Fibroblast of mammary gland (primary cell): ENCODE measurements around the gene REPS2.
A peak's percentile ranks its signal among the peaks of the same experiment; 100 is the strongest.

Experiments used
- DNase-seq: peaks from one replicate; pipeline ENCODE4 v3.0.0-alpha.2; 2010; ENCODE audit warnings: low read depth
- H3K4me3 ChIP-seq: 2 replicates; pipeline ENCODE4 v1.5.1; 2011; ENCODE audit warnings: low read depth, mild to moderate bottlenecking, low read length, moderate library complexity; ENCODE audit not compliant: control insufficient read depth
- CTCF ChIP-seq: conservative IDR thresholded peaks from 2 replicates; pipeline ENCODE4 v1.5.1; 2011; ENCODE audit warnings: low read depth, low read length, inconsistent platforms; ENCODE audit not compliant: control insufficient read depth, insufficient read depth

REPS2 gene

GRCh38 chrX:16917120-16917519, 29.3 kb upstream of the REPS2 start:
- no peak for TF ChIP-seq CTCF
- no peak for DNase-seq
- H3K4me3 ChIP-seq, result no peak overlapping the region

GRCh38 chrX:16918979-16919378, 27.5 kb upstream of the REPS2 start:
- no peak for TF ChIP-seq CTCF
- no peak overlapping the region for H3K4me3 ChIP-seq
- DNase-seq, result no peak

GRCh38 chrX:16920075-16920474, 26.4 kb upstream of the REPS2 start:
- DNase-seq, result peak; percentile 5
- H3K4me3 ChIP-seq, result no peak overlapping the region
- no peak for TF ChIP-seq CTCF

- no peak for TF ChIP-seq CTCF
- H3K4me3 ChIP-seq, result no peak overlapping the region
- no peak for DNase-seq
These were observed 23.3 kb upstream of the REPS2 start for GRCh38 chrX:16923157-16923556.

- H3K4me3 ChIP-seq, result no peak overlapping the region
- no peak for DNase-seq
- TF ChIP-seq CTCF, result no peak
These were observed 21.6 kb upstream of the REPS2 start for GRCh38 chrX:16924631-16925480.

- no peak for TF ChIP-seq CTCF
- H3K4me3 ChIP-seq, result no peak overlapping the region
- DNase-seq, result no peak
These were observed 16.1 kb upstream of the REPS2 start for GRCh38 chrX:16930392-16930791.
